Stomach (tissue), 9 donors: Measurements from ENCODE around the gene WDR27. TPM values are rescaled to one million over a fixed set of nuclear protein-coding genes. Genes with fewer than 3 reads are reported as not detected.

ENCODE experiments used
- DNase-seq, 2 donors: peaks; one replicate each; pipeline versions ENCODE4 v3.0.0 to v3.0.0-alpha.2; 2013 to 2019
- H3K27ac ChIP-seq, 5 donors: fragments of 200-600 bp in 4 of 5; sonication (generic) in 4 of 5; one replicate each; pipeline ENCODE4 v1.5.1; 2013 to 2019; ENCODE audit warnings: mild to moderate bottlenecking in 1 of 5, moderate library complexity in 1 of 5
- H3K27me3 ChIP-seq, 3 donors: fragments of 200-600 bp; sonication (generic); one replicate each; pipeline ENCODE4 v1.5.1; 2017 to 2019; ENCODE audit warnings: mixed run types in 1 of 3
- H3K36me3 ChIP-seq, 4 donors: fragments of 200-600 bp; sonication (generic); 1 replicate in 3 of 4; 2 replicates in 1 of 4; pipeline ENCODE4 v1.5.1; 2016 to 2019
- H3K4me1 ChIP-seq, 4 donors: fragments of 200-600 bp; sonication (generic); one replicate each; pipeline ENCODE4 v1.5.1; 2016 to 2019
- H3K4me3 ChIP-seq, 4 donors: fragments of 200-600 bp; sonication (generic) in 3 of 4; one replicate each; pipeline ENCODE4 v1.5.1; 2016 to 2019; ENCODE audit warnings: mild to moderate bottlenecking in 1 of 4
- H3K9me3 ChIP-seq, 4 donors: fragments of 200-600 bp; sonication (generic); one replicate each; pipeline ENCODE4 v1.5.1; 2016 to 2019
- EP300 ChIP-seq: sonication (generic); formaldehyde crosslinking; IDR thresholded peaks from one replicate; pipeline ENCODE4 v1.6.1; 2017; ENCODE audit warnings: antibody characterized with exemption
- POLR2A ChIP-seq, 4 donors: fragments of 450-650 bp; IDR thresholded peaks; one replicate each; pipeline ENCODE4 v1.6.1; 2016; ENCODE audit warnings: antibody characterized with exemption in 4 of 4, control low read depth in 2 of 4, mild to moderate bottlenecking in 1 of 4, moderate library complexity in 1 of 4
- POLR2AphosphoS5 ChIP-seq, 3 donors: sonication (generic); formaldehyde crosslinking; IDR thresholded peaks; one replicate each; pipeline ENCODE4 v1.6.1; 2016; ENCODE audit warnings: antibody characterized with exemption in 3 of 3
- WGBS, 5 donors: extraction: QIAGEN DNeasy Blood & Tissue Kit in 3 of 5; methylation state at CpG; one replicate each; pipeline versions ENCODE4 v1.1.5 to v1.1.7; 2013 to 2018; 5-methylcytosine and 5-hydroxymethylcytosine counted together
- intact Hi-C: fragments of 100-400 bp; cut with DNase I; formaldehyde crosslinking; loops from one replicate; pipeline ENCODE4 v1.15.1; 2023; ENCODE audit warnings: low total_unique reads
- polyA plus RNA-seq, 3 donors: library from polyadenylated mRNA; stranded (reverse); fragments of 200-250 nt; gene quantifications; one replicate each; pipeline ENCODE4 v1.2.3, GENCODE V29; 2013
- total RNA-seq, 5 donors: library from RNA; depleted of rRNA; stranded (reverse); fragments of >200 nt; gene quantifications; one replicate each; pipeline versions ENCODE4 v1.1.0 to v1.2.3, GENCODE V29; 2014 to 2016
- TF ChIP-seq, protein P1 (sequence below), 7 experiments: fragments of 450-650 bp in 4 of 7; fragments of 200-600 bp in 3 of 7; sonication (generic) in 3 of 7; IDR thresholded peaks; one replicate each; pipeline ENCODE4 v1.5.1; 2016 to 2019; ENCODE audit warnings: antibody characterized with exemption in 7 of 7, control low read depth in 2 of 7, mild to moderate bottlenecking in 1 of 7
- donor health status: healthy with polysubstance abuse.
- donor health status: Bipolar disorder and iron deficiency.
- donor health status: healthy.

The WDR27 gene
- total and polyA plus RNA-seq, 8 donors = 4.9 to 271 (median 39.9) TPM

DNA sequence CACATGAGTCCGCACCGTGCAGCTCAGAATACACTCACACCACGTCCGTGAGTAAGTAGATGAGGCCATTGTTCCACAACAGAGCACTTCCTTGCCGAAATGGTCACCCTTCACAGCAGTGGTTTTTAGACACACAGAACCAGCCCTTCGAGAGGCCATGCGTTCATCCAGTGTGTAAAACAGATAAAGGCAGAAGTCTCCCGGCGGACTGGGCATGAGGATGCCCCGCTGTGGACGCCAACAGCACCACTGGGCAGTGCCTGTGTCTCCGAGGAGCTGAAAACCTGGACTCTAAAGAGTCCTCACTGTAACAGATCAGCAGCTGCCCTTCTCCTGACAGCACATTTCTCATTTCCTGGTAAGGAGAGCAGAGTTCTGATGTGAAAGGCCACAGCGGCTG is 75.2 kb downstream of the WDR27 start:
- H3K27me3 ChIP-seq = no peaks in the 10 kb centered on the region
- H3K9me3 ChIP-seq = no peaks in the 10 kb centered on the region
- H3K27ac ChIP-seq = no peak overlapping the region
- intact Hi-C loops = no loop called here
- H3K36me3 ChIP-seq = peaks cover 0 to 54% (median 37%) of the 10 kb centered on the region in 4 donors
- WGBS, 5 donors = 91 to 97% (median 95%) methylated on average over 13 of the region's 13 CpGs
- DNase-seq = no peak
- H3K4me1 ChIP-seq = no peaks in the 10 kb centered on the region
- no peak overlapping the region for H3K4me3 ChIP-seq
- TF ChIP-seq, protein P1, sequence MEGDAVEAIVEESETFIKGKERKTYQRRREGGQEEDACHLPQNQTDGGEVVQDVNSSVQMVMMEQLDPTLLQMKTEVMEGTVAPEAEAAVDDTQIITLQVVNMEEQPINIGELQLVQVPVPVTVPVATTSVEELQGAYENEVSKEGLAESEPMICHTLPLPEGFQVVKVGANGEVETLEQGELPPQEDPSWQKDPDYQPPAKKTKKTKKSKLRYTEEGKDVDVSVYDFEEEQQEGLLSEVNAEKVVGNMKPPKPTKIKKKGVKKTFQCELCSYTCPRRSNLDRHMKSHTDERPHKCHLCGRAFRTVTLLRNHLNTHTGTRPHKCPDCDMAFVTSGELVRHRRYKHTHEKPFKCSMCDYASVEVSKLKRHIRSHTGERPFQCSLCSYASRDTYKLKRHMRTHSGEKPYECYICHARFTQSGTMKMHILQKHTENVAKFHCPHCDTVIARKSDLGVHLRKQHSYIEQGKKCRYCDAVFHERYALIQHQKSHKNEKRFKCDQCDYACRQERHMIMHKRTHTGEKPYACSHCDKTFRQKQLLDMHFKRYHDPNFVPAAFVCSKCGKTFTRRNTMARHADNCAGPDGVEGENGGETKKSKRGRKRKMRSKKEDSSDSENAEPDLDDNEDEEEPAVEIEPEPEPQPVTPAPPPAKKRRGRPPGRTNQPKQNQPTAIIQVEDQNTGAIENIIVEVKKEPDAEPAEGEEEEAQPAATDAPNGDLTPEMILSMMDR (IDR thresholded peaks at IDR 0.05) = no peak
- TF ChIP-seq POLR2A (IDR thresholded peaks at IDR 0.05) = no peak
- TF ChIP-seq POLR2AphosphoS5 (IDR thresholded peaks at IDR 0.05) = no peak
- TF ChIP-seq EP300 = no peak

DNA sequence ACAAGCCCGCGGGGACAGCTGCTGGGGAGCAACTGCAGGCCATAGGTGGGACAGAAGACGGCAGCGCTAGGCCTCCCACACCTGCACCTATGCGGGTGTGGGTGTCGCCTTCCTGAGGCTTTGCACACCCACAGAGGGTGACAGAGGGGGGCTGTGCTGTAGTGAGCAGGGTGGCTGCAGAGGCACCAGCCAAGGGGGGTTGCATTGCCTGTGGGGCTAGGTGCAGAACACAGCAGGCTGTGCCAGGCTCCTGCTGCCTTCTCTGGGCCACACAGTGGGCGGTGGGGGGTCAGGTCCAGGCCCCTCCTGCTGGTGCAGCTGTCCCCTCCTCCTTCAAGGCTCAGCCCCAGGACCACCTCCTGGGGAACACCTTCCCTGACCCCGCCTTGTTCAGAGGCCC is 75.7 kb downstream of the WDR27 start:
- intact Hi-C loops = no loop called here
- Histone ChIP-seq H3K4me3 (no peak overlapping the region), H3K36me3 (peaks cover 0 to 50% (median 35%) of the 10 kb centered on the region in 4 donors), H3K27ac (no peak overlapping the region), H3K27me3 (no peaks in the 10 kb centered on the region), H3K9me3 (no peaks in the 10 kb centered on the region), H3K4me1 (no peaks in the 10 kb centered on the region)
- no peak for TF ChIP-seq POLR2A (IDR thresholded peaks at IDR 0.05)
- TF ChIP-seq, protein P1 (IDR thresholded peaks at IDR 0.05) = no peak
- no peak for TF ChIP-seq POLR2AphosphoS5 (IDR thresholded peaks at IDR 0.05)
- TF ChIP-seq EP300 = no peak
- no peak for DNase-seq
- WGBS, 5 donors = 82 to 99% (median 90%) methylated on average over 7 to 8 of the region's 8 CpGs

DNA sequence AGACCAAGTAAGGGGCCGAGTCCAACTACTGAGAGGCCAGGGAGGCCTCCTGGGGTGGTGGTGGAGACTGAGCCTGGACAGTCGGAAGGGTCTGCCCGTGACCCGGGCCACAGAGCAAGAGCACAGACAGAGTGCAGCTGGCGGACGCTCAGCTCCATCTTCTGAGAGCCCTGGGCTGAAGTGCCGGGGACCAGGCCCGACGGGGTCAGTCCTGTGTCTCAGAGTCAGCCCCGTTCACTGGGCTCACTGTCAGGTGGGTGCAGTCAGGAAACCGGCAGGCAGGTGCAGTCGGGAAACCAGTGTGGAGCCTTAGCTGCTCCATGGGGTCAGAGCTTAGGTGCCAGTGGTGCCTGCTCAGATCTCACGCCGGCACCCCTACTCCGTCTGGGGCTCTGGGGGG is 76.5 kb downstream of the WDR27 start:
- H3K27ac ChIP-seq = no peak overlapping the region
- DNase-seq = no peak
- H3K9me3 ChIP-seq = no peaks in the 10 kb centered on the region
- H3K4me3 ChIP-seq = no peak overlapping the region
- no peak for TF ChIP-seq EP300
- no peak for TF ChIP-seq POLR2AphosphoS5 (IDR thresholded peaks at IDR 0.05)
- TF ChIP-seq, protein P1 (IDR thresholded peaks at IDR 0.05) = no peak
- TF ChIP-seq POLR2A (IDR thresholded peaks at IDR 0.05) = no peak
- H3K4me1 ChIP-seq = no peaks in the 10 kb centered on the region
- H3K36me3 ChIP-seq = peaks cover 0 to 45% (median 34%) of the 10 kb centered on the region in 4 donors
- WGBS, 5 donors = 92 to 97% (median 95%) methylated on average over 12 to 15 of the region's 15 CpGs
- intact Hi-C loops = no loop called here
- H3K27me3 ChIP-seq = no peaks in the 10 kb centered on the region

DNA sequence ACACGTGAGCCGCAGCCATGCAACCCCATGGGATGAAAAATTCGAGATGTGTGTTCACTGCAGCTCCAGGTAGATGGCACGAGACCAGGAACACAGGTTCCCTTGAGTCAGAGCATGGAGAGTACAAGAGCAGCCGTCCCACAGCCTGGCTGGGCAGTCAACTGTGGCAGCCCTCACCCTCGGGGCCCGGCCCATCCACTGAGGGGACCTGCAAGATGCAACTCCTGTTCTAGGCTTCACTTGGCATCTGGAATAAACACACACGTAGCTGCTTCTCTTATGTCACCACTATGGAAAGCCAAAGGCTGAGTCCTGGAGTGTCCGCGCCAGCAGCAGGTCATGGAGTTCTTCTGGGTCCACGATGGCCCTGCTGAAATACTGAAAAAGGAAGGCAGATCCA is 77.0 kb downstream of the WDR27 start:
- Histone ChIP-seq H3K27ac (no peak overlapping the region), H3K36me3 (peaks cover 0 to 45% (median 34%) of the 10 kb centered on the region in 4 donors), H3K4me1 (no peaks in the 10 kb centered on the region), H3K4me3 (no peak overlapping the region), H3K9me3 (no peaks in the 10 kb centered on the region), H3K27me3 (no peaks in the 10 kb centered on the region)
- 88 to 95% (median 94%) methylated on average over 8 to 11 of the region's 11 CpGs for WGBS, 5 donors
- no peak for TF ChIP-seq POLR2AphosphoS5 (IDR thresholded peaks at IDR 0.05)
- no peak for TF ChIP-seq EP300
- TF ChIP-seq, protein P1 (IDR thresholded peaks at IDR 0.05) = no peak
- intact Hi-C loops = no loop called here
- no peak for DNase-seq
